ENCODE measurements around the gene TAS1R2.

Gene TAS1R2

DNA sequence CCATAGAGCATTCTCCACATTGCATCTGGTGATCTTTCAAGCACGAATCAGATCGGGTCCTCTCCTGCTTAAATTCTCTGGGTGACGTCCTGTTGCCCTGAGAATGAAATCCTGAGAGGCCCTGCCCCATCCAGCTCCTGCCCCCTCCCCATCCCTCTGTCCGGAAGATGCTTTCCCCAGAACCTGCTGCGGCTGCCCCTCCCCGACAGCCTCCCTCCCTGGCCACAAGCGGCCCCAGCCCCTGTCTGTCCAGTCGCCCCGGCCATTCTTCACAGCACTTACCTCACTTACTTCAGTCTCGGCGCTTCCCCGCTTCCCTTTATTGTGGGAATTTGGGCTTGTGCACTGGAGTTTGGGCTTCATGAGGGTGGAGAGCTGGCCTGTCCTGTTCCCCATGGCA is 40.3 kb downstream of the TAS1R2 start:
- no peak for DNase-seq

DNA sequence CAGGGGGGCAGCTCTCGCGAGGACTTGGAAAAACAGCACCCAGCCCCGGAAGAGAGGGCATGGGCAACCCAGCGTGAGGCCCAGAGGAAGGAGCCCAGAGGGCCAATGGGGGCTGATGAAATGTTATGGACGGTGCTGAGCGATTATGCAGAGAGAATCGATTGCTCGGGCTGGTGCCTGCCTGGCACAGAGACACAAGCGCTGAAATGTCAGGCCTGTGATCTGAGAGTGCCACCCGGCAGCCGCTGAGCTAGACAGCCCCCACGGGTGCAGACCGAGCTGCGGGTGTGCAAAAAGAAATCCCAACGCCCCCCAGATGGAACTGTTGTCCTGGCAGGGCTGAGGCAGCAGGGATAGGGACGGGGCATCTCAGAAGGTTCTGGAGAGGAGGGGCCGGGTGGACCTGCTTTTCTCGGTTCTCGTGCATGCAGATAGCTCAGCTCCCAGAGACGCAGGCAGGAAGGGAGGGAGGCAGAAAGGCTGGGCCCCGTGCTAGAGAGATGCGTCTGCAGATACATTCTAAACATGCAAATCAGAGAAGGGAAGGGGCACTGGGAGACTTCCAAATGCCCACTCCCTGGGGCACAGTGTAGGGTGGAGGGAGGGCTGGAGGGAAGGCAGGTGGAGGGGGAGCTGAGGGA is 41.5 kb downstream of the TAS1R2 start:
- no peak for DNase-seq

DNA sequence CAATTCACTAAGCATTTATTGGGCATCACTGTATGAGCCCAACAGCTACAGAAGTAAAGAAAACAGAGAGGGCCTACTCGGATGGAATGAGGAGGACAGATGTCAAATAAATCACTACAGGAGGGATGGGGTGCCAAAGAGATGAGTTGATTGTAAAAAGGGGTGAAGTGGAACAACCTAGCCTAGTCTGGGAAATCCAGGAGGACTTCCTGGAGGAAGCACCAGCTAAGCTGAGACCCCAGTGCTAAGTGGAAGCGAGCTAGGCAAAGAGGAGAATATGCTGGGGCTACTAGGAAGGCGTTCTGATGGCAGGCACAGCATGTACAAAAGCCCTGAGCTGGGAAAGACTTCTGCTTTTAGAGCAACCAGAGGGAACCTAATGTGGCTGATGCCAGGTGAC is 42.1 kb downstream of the TAS1R2 start:
- DNase-seq = no peak

DNA sequence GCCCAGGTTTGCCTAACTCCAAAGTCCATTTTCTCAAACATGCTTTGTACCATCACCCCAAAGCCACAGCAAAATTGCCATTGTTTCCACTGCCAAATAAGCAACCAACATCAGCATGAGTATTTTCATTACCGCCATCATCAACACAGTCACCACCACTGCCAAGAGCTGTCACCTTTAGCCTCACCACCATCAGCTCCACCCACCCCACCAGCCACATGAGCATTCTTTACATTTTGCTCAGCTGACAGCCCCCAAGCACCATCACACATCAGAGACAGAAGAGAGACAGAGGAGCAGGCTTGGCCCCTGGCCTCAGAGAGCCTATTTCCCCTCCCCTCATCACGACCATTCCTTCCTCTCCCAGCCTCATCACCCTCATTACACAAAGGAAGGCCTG is 42.7 kb downstream of the TAS1R2 start:
- no peak for DNase-seq

DNA sequence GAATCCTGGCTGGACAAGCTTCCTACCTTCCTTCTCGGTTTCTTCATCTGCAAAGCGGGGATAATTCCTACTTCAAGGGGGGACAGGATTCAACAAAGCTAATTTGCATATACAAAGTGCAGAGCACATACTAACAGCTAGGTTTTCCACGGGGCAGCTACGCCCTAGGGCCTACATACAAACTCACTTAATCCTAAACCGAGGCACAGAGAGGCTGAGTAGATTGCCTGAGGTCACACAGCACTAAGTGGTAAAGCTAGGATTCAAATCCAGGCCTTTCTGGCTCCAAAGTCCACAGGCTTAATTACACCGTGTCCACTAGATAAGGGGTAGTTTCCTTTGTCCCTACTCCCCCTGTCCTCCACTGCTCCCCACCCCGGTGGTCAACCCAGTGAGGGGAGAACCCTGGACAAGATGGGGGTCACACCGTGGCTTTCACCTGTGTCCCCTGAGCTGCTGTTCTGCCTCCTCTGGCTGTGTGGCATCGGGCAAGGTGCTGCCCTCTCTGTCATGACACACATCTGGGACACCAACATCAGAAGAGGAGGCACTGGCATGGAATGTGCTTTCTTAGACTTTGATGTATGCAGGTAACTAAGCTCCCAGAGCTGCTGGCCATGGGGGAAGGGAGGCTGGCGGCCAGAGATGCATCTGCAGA is 44.5 kb downstream of the TAS1R2 start:
- DNase-seq = no peak

DNA sequence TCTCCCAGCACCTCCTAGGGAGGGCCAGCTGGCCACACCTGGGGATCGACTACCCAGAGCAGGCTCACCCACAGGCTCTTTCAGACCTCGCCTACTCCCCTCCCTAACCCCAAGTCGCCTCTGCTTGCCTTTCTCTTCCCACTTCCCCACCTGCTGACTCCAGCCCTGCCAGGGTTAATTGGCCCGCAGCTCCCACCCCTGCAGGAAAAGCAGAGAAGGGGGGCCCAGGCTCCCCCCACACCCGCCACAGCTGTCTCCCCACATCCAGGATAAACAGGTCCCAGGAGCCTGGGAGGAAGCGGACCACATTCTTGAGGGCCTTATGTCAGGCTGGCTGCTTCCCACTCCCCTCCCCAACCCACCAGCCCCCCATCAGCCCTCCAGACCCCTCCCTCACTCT is 45.0 kb downstream of the TAS1R2 start:
- DNase-seq = no peak

DNA sequence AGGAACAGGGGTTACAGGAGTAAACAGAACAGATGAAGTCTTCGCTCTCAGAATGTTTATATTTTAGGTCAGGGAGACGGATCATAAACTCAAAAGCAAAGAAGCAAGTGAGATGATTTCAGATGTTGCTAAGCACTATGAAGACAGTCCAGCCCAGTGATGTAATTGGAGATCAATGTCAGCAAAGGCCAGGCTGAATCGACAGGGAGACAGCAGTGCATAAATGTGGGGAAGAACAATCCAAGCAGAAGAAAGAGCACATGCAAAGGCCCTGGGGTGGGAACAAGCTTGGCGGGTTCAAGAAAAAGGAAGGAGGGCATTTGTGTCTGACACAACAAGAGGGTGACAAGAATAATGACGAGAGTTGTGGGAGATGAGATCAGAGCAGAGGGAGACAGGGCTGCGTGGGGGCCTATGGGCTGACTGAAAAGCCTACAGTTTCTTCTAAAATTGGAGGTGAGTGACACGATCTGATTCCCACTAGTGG is 47.0 kb downstream of the TAS1R2 start:
- no peak for DNase-seq

DNA sequence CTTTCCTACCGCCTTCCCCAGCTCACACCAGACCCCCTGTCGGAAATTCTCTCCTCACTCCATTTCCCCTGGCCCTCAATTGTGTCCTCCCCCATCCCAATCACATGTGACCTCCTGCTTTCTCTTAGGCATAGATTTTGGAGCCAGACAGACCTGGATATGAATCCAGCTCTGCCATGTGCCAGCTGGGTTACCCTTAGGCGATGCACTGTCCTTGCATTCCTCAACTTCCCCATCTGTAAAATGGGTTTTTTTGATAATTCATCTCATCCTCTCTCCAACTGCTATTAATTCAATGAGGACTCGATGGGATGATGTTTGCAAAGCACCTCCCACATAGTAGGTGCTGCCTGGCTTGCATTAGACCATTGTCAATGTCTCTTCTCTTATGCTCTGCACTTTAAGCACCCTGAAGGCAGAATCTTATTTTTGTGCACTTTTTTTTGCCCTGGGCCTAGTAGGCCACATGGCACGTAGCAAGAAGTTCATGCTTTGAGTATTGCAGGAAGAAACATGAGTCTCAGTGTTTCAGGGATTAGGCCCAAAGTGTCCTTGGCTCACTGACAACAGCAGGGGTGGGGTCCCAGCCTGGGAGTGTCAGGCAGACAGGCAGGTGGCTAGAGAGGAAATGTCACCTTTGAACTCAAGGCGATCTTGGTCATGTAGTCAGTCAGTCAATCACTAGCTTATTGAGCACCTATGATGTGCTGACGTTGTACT is 47.6 kb downstream of the TAS1R2 start:
- no peak for DNase-seq

DNA sequence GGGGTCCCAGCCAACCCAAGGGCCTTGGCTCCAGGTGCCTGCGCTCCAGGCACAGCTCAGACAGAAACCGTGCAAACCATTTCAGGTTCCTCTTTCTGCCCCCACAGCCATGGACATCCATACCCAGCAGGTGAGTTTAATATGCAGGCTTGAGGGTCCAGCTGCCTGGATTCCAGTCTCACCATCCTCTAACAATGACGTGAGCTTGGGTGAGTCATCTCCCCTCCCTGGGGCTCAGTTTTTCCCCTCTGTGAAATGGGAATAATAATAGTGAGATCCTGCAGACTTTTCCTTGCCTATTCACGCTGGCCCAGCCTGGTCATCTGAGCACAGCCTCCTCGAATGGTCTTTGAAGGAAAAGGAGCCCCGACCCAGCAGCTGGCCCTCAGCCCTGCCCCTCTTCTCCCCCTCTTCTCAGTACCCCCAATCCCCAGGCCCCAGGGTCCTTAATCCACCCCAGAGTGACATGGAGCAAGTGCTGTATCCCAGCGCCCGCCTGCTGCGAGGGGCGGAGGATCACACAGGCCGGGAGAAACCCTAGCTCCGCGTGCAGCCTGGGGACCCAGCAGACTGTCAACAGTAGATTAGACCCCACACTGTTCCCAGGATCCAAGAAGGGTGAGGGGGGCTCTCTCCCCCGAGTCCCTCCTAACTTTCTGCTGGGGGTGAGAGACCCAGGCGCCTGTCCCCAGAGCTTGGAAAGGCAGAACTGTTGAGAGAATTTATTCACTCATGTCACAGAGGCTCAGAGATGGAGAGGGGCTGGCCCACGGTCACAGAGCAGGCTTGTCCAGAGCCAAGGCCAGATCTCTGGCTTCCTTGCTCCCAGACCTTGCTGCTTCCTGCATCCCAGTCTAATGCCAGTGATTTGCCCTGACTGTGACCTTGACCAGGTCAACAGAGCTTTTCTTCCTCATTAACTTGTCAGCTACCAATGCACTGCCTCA is 49.2 kb downstream of the TAS1R2 start:
- DNase-seq = no peak

DNA sequence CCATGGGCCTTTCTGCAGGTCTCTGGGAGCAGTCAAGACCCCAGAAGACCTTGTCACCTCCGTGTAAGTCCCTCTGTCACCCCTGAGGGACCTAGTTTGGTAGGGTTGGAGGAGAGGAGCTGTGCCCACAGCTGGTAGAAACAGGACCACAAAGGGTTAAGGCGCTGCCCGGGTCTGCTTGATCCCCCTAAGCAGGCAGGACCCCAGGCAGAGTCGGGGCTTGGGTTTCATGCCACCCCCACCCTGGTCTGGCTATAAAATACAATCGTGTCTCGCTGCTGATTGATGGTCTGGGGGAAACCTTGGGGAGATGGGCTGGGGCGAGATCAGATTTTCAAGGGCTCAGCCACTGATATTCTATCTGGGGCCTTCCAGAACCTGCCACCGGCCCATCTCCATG is 50.9 kb downstream of the TAS1R2 start:
- no peak for DNase-seq

DNA sequence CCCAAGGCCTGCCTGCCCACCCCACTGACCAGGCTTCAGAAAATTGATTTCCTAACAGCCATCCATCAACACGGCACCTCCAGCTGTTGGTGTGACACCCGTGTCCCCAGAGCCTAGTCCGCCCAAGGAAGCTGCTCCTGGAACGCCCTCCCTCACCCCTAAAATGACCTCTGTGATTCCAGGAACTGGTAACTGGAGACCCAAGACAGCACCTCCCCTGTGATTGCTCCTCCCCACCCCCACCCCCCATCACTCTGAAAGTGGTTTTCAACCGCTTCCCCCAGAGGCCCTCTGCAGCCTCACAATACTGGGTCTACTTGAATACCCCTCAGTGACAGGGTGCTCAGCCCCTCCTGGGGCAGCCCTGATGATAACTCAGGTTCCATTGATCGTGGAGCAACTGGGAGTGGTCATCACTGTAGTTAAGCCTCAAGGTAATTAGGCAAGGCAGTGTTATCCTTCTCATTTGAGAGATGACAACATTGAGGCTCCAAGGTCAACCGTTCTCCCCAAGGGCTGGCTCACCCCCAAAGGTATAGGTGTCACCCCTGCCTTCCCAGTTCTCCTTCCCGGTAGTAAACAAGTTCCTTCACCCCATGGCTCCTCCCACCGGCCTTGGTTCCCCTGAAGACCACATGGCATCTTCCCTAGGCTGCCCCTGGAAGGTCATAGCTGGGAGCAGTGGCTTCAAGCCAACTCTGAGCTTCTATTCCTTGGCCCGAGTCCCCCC is 52.0 kb downstream of the TAS1R2 start:
- DNase-seq = no peak

DNA sequence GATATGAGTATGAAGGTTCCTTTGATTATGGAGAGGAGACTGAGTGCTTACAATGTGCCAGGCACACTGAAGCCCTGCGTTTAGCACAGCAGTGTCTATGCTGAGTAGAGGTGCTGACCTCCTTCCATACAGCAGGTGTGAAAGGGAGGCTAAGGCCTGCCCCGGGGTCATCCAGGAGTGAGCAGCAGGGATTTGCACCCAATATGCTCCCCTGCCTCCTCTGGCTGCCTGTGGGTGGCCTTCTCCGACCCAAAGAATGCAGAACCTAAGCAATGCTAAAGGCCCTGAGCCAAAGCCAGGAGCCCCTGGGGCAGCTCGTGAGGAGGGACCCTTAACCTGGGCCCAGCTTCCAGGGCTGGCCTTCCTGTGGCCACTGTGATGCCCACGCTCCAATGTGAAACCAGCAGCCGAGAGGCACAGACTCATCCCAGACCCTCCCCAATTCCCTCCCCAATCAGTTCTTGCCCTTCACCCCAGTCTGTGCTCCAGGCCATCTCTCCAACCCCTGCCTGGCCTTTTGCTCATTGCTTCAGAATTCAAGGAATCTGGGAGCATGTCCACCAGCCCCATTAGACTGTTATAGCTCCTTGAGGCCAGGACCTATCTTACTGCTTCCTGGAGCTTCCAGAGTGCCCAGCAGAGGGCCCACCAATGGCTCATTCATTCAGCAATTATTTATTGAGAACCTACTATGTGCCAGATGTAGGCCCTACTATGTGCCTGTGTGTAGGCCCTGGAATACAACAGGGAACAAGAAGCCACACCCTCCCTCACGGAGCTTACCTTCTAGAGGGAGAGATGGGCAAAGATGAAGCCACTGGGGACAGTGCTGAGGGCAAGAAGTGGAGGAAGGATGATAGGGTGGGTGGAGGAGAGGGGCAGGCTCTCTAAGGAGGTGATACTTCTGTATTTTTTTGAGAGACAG is 53.3 kb downstream of the TAS1R2 start:
- DNase-seq = no peak

DNA sequence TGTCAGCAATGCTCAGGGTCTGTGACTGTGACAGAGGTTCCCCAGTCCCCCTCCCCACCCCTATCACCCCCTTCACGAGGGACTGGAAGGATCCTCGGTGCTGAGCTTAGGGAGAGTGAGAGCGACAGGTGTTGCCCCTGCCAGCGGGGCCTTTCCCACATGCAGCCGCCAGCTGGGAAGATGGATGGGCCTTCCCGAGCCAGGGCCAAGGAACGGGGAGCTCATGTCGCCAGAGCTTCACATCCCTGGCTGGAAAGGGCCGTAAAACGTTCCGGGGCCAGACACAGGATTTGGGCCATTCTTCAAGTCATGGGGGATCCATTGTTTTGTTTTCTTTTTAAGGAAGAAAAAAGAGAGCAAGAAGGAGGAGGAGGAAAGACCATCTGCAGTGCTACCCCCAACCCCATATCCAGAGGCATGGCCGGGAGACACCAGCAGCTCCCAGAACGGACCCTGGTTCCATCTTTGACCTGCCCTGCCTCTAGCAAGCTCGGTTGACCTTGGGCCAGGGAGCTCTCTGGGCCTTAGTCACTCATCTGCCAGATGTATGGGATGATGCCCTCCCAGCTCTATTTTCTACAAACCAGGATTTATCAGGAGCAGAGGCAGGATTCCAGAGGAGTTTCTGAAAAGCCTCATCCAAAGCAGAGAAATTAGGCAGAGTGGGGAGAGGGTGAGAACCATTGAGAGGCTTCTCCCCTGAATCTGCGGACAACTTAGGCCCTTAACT is 54.1 kb downstream of the TAS1R2 start:
- DNase-seq = no peak

DNA sequence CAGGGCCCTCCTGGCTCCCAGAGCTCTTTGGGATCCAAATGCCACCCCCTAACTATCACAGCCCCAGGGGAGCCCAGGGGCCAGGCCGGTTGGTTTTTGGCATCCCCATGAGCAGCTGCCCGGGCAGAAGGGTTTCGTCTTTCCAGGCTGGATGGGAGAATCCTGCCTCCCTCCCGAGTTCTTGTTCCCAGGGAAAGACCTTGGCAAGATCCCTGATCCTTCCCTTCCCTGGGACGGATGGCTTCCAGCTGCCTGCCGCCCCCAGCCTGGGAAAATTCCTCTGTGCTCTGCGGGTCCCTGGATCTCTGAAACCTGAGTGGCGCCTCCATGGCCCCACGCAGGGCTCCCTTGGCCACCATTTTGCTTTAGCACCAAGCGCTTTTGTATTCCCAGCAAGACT is 55.6 kb downstream of the TAS1R2 start:
- no peak for DNase-seq

DNA sequence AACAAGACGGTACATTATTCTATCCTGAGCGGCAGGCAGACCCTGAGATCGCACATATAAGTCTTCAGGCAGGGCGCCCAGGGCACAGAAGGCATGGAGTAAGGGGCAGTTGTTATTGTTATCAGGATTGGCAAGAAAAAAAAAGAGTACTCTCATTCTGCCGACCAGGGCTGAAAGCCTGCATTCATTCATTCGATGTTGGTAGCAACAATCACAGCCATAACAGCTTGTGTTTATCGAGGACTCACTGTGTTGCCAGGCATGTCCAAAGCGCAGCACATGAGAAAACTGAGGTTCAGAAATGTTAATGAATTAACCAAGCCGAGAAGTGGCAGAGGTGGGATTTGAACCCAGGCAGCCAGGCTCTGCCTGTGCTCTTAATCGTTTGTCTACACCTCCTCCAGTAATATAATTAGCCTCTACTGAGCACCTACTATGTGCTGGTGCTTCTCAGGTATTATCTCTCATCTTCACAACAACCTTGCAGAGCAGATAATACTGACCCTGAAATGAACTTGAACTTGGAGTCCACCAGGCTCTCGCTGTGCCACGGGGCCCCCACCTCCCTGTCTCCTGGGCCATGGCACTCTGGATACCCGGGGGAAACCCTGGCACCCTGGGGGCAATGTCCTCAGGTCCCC is 56.2 kb downstream of the TAS1R2 start:
- no peak for DNase-seq

DNA sequence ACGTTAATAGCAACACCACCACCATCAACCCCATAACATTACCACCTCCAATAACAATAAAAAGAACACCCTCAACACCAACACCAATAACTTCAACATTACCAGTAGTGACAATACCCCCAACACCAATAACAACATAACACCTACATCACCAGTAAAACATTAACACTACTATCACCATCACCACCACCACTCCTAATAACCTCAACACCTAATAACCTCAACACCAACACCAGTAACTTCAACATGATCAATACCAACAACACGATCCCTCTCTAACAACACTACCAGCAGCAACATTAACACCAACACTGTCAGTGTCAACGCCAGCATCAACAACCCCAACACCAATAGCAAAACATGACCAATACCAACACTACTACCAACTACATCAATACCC is 57.2 kb downstream of the TAS1R2 start:
- DNase-seq = no peak

DNA sequence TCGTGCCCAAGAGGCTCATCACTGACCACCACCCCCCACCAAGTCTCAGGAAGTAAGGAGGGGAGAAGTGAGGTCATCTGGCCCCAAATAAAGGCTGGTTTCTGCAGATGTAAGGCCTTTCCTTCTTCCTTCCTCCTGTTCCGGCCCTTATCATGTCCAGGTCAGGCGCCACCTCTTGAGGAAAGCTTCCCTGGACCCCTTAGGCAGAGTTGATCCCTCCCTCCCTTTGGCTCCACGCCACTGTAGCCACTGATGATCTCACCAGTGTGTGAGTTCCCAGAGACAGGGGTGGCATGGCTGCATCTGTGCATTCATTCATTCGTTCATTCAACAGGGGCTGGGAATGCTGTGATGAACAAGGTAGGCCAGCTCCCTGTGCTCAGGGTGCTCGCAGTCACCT is 59.2 kb downstream of the TAS1R2 start:
- DNase-seq = no peak

DNA sequence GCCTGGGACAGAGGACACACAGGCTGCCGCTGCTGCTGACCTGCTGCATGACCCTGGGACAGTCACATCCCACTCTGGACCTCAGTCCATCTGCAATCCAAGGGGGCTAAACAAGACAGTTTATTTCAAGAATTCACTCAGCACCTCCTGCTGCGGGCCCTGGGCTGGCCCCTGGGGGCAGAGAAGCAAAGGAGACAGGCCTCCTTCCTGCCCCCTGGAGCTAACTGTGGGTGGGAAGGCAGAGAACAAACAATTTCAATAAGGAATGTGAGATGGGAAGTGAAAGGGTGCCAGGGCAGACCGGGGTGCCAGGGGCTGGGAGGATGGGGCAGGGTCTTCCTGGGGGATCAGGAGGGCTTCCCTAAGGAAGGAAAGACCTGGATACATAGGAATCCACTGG is 60.0 kb downstream of the TAS1R2 start:
- no peak for DNase-seq

DNA sequence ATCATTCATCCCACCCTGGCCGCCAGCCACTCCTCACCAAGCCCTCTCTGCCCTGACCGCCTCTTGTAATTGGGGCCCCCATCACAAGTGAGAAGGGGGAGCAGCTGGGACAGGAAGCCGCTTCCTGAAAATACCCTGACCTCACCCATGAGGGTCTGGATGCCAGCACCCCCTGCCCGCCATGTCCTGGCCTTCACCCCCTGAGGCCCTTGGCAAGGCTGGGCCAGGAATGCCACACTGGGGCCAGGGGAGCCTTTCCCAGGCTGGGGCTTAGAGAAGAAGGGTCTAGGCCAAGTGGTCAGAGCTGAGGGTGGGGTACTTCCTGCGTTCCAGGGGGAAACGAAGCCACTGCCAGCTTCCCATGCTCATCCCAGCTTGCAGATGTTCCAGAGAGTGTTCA is 60.5 kb downstream of the TAS1R2 start:
- no peak for DNase-seq

DNA sequence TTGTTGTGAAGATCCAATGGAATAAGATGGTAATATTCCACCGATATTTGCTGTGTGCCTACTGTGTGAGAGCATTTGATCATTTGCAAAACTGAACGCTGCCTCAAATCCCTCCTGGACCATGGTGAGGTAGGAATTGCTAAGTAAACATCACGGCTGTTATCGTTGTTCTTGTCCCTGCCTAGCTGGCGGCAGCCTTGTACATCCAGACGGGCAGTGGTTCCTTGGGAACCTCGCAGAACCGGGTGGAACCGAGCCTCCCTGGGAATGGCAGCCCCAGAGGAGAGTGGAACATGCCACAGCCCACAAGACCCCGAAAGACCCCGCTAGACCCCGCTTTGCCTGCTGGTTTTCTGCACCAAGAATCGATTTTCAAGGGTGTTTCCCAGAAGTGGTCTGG is 60.9 kb downstream of the TAS1R2 start:
- no peak for DNase-seq

Data from activated CD8-positive, alpha-beta memory T cell treated with anti-CD3 and anti-CD28 coated beads for 24 hours (primary cell).